Pancreas (tissue), 10 donors: ENCODE results near the gene PTPN5. TPM values are rescaled to one million over a fixed set of nuclear protein-coding genes. Genes with fewer than 3 reads are reported as not detected.

Source experiments
- ATAC-seq, 4 donors: fragments of 200-7000 bp; cut with Tn5 transposase; one replicate each; pipeline versions ENCODE4 v1.8.0 to v1.9.1; 2020; ENCODE audit warnings: mild to moderate bottlenecking in 4 of 4, moderate library complexity in 4 of 4
- DNase-seq, 6 donors: peaks; one replicate each; pipeline ENCODE4 v3.0.0-alpha.2; 2020
- FAIRE-seq: peaks from 2 replicates; lab custom pipeline; 2012; peaks lifted over from hg19 to GRCh38; lab: Jason Lieb, UNC
- H3K27ac ChIP-seq, 4 donors: fragments of 200-600 bp; sonication (generic); 1 replicate in 3 of 4; 2 replicates in 1 of 4; pipeline versions ENCODE4 v1.5.0 to v1.8.0; 2020
- H3K27me3 ChIP-seq, 4 donors: fragments of 200-600 bp; one replicate each; pipeline ENCODE4 v1.8.0; 2021
- H3K36me3 ChIP-seq, 3 donors: fragments of 200-600 bp; sonication (generic) in 1 of 3; one replicate each; pipeline versions ENCODE4 v1.5.0 to v1.8.0; 2020 to 2021
- H3K4me1 ChIP-seq, 3 donors: fragments of 200-600 bp; one replicate each; pipeline ENCODE4 v1.8.0; 2021
- H3K4me3 ChIP-seq, 4 donors: fragments of 200-600 bp; sonication (generic) in 2 of 4; one replicate each; pipeline versions ENCODE4 v1.5.0 to v1.8.0; 2020 to 2021
- H3K9me3 ChIP-seq, 4 donors: fragments of 200-600 bp; one replicate each; pipeline ENCODE4 v1.8.0; 2021
- WGBS, 2 donors: extraction: QIAGEN DNeasy Blood & Tissue Kit; methylation state at CpG; one replicate each; pipeline ENCODE4 v1.1.7; 2013; 5-methylcytosine and 5-hydroxymethylcytosine counted together
- intact Hi-C, 3 donors: fragments of 100-400 bp; cut with DNase I; formaldehyde crosslinking; loops; one replicate each; pipeline versions ENCODE4 v1.11.1 to v1.14.2; 2022
- polyA plus RNA-seq, 2 donors: library from polyadenylated mRNA; stranded (reverse); fragments of 200-250 nt; gene quantifications; one replicate each; pipeline ENCODE4 v1.2.3, GENCODE V29; 2013
- total RNA-seq, 6 donors: library from RNA; stranded (reverse); fragmentation: NEBNext Ultra II Directional in 4 of 6; extraction: Animal tissue kit (Norgen Biotek cat#: 25700) in 4 of 6; gene quantifications; one replicate each; pipeline versions ENCODE4 v1.2.1 to v1.2.4, GENCODE V29; 2021 to 2023
- TF ChIP-seq, protein P1 (sequence below), 4 donors: fragments of 200-600 bp; sonication (generic) in 3 of 4; IDR thresholded peaks; one replicate each; pipeline versions ENCODE4 v1.5.0 to v1.8.0; 2021; ENCODE audit warnings: antibody characterized with exemption in 4 of 4
- donor health status: healthy with polysubstance abuse.
- donor health status: DM: no; HTN: no; CAD: no; lungs with moderate emphysema.
- donor health status: DM: no; HTN: no; CAD: no.
- donor health status: control.
- donor health status: control.
- donor health status: Bipolar disorder and iron deficiency.
- donor health status: DM: yes; HTN: yes; CAD: no.
- donor health status: DM: no; HTN: no; CAD: no.
- donor health status: DM: no; HTN: no; CAD: no.
- donor health status: DM: yes; HTN: yes; CAD: no.

Gene PTPN5
- total and polyA plus RNA-seq, 8 donors = 0.09 to 1.3 (median 0.38) TPM

DNA sequence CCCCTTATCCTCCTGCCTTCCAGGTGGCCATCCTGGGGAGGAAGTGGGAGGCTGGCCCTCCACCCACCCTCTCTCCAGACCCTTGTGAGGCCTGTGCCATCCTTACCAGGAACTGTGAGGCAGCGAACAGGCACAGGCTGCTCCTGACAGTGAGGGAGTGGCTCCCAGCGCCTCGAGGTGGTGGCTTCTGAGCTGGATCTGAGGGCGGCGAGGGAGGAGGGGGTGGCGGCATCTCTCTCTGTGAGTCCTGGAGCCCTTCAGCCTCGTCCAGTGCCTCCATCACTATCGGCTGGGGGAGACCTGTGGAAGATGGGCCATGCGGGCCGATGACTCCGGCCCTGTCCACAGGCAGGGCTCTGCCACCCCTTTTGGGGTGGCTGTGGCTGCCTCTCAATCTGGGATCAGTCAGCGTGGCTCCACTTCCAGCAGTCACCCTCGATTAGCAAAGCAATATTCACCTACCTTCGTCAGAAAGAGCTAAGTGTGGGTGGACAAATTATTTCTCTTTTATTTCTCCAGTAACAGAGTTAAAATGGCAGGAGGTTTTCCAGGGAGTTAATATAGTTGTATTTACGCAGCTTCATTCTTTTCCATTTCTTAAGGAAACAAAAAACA lies 47.6 kb downstream of the PTPN5 start:
- TF ChIP-seq, protein P1, sequence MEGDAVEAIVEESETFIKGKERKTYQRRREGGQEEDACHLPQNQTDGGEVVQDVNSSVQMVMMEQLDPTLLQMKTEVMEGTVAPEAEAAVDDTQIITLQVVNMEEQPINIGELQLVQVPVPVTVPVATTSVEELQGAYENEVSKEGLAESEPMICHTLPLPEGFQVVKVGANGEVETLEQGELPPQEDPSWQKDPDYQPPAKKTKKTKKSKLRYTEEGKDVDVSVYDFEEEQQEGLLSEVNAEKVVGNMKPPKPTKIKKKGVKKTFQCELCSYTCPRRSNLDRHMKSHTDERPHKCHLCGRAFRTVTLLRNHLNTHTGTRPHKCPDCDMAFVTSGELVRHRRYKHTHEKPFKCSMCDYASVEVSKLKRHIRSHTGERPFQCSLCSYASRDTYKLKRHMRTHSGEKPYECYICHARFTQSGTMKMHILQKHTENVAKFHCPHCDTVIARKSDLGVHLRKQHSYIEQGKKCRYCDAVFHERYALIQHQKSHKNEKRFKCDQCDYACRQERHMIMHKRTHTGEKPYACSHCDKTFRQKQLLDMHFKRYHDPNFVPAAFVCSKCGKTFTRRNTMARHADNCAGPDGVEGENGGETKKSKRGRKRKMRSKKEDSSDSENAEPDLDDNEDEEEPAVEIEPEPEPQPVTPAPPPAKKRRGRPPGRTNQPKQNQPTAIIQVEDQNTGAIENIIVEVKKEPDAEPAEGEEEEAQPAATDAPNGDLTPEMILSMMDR (IDR thresholded peaks at IDR 0.05) = no peak
- H3K27me3 ChIP-seq = no peaks in the 10 kb centered on the region
- 74 to 76% methylated on average over 15 of the region's 15 CpGs for WGBS, 2 donors
- ATAC-seq (no peak), DNase-seq (no peak), FAIRE-seq (no peak)
- H3K4me1 ChIP-seq = no peaks in the 10 kb centered on the region
- H3K4me3 ChIP-seq = no peak overlapping the region
- no peaks in the 10 kb centered on the region for H3K9me3 ChIP-seq
- no peaks in the 10 kb centered on the region for H3K36me3 ChIP-seq
- no peak overlapping the region for H3K27ac ChIP-seq
- intact Hi-C loops = no loop called here

DNA sequence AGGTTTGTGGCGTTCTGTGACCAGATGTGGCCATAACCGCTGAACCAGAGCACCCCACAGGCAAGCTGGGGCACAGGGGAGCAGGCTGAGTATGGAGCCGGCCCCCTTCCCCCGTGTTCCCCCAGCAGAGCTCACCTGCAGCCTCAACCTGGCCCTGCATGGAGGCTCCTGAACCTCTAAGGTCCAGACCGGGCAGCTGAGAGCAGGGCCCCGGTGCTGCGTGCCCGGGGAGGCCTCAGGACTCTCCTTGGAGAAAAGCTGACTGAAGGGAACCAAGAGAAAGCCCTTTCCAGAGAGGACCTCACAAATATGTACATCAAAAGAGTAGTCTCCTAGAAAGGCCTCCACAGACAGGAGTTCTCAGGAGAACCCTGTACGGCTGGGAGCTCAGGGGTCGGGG lies 48.2 kb downstream of the PTPN5 start:
- DNase-seq (no peak), FAIRE-seq (no peak), ATAC-seq (no peak)
- intact Hi-C loops = no loop called here
- TF ChIP-seq, protein P1 (IDR thresholded peaks at IDR 0.05) = no peak
- Histone ChIP-seq H3K36me3 (no peaks in the 10 kb centered on the region), H3K9me3 (no peaks in the 10 kb centered on the region), H3K27ac (no peak overlapping the region), H3K27me3 (no peaks in the 10 kb centered on the region), H3K4me3 (no peak overlapping the region), H3K4me1 (no peaks in the 10 kb centered on the region)
- WGBS, 2 donors = 82% methylated on average over 10 of the region's 10 CpGs

DNA sequence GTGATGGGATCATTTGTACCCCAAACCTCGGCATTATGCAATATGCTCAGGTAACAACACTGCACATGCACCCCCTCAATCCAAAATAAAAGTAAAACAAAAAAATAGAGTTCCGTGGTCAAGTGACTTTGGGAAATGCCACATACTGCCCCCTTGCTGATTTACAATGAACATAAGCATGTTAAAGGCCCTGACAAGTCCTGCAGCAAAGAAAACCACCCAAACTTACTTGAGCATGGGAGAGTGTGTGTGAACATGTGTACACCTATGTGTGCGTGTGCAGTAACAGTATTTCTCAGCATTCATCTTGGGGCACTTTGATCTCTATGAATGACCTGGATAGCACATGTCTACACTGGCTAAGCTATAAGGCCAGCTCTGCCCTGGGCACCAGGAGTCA lies 49.8 kb downstream of the PTPN5 start:
- Histone ChIP-seq H3K27me3 (no peaks in the 10 kb centered on the region), H3K36me3 (no peaks in the 10 kb centered on the region), H3K9me3 (no peaks in the 10 kb centered on the region), H3K27ac (no peak overlapping the region), H3K4me3 (no peak overlapping the region), H3K4me1 (no peaks in the 10 kb centered on the region)
- intact Hi-C loops = no loop called here
- FAIRE-seq = no peak
- WGBS, 2 donors = 78 to 84% methylated on average over 3 of the region's 3 CpGs
- ATAC-seq = no peak
- no peak for DNase-seq
- TF ChIP-seq, protein P1 (IDR thresholded peaks at IDR 0.05) = no peak

DNA sequence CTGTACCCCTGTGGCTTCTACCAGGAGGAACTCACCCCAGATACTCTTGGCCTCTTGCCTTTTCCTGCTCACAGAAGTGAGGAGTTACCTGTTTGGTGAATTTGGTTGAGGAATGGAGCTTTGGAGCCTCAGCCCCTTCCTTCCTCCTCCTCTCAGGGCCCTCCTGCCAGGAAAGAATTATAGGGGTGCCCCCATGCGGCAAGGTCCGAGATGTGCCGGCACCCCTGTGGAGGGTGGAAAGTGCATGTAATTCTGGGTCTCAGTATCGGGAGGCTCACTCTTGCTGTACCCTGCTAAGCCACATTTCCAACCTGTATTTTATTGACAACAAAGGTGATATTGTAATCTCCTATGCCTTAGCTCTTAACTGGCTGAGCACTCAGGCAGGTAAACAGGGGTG lies 51.9 kb downstream of the PTPN5 start:
- TF ChIP-seq, protein P1 (IDR thresholded peaks at IDR 0.05) = no peak
- FAIRE-seq (no peak), ATAC-seq (no peak), DNase-seq (no peak)
- Histone ChIP-seq H3K36me3 (no peaks in the 10 kb centered on the region), H3K4me3 (no peak overlapping the region), H3K9me3 (no peaks in the 10 kb centered on the region), H3K27me3 (no peaks in the 10 kb centered on the region), H3K4me1 (no peaks in the 10 kb centered on the region), H3K27ac (no peak overlapping the region)
- 47 to 63% methylated on average over 4 of the region's 4 CpGs for WGBS, 2 donors
- intact Hi-C loops = loop anchor here in 1 of 3 donors (10.0 kb wide), 1 partner anchor 185 kb away; no protein-coding TSS in a partner anchor

DNA sequence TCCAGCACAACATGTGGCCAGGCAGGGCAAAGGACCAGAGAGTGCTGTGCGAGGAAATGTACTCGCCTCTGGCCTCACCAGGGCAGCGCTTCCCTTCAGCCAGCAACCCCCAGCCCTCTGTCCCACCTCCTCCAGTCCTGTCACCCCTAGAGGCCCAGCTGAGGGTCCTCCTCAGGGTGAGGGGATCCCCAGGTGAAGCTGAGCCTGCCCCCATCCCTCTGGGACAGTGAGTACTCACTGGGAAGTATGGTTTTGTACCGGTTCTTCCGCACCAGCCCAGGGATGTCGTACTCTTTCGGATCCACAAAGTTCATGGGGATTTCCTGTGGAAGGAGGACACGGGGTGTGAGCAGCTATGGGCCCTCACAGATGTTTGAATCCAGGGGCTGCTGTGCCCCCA lies 54.0 kb downstream of the PTPN5 start:
- H3K36me3 ChIP-seq = no peaks in the 10 kb centered on the region
- no peak for FAIRE-seq
- DNase-seq = no peak
- no peaks in the 10 kb centered on the region for H3K27me3 ChIP-seq
- ATAC-seq = no peak
- H3K4me3 ChIP-seq = no peak overlapping the region
- intact Hi-C loops = loop anchor here in 1 of 3 donors (10.0 kb wide), 1 partner anchor 183 kb away; no protein-coding TSS in a partner anchor
- WGBS, 2 donors = 86 to 90% methylated on average over 8 of the region's 8 CpGs
- no peaks in the 10 kb centered on the region for H3K9me3 ChIP-seq
- TF ChIP-seq, protein P1 (IDR thresholded peaks at IDR 0.05) = no peak
- H3K27ac ChIP-seq = no peak overlapping the region
- H3K4me1 ChIP-seq = no peaks in the 10 kb centered on the region
